Hepatocyte (in vitro differentiated cells): Measurements from ENCODE around the gene HS6ST2. TPM values are rescaled to one million over a fixed set of nuclear protein-coding genes. Genes with fewer than 3 reads are reported as not detected.

Experiments used
- DNase-seq: peaks from one replicate; pipeline ENCODE4 v3.0.0-alpha.2; 2016; ENCODE audit warnings: low spot score
- H2AFZ ChIP-seq: fragments of 200-600 bp; sonication (generic); 2 replicates; pipeline ENCODE4 v1.6.0; 2016; ENCODE audit warnings: antibody characterized with exemption, mild to moderate bottlenecking
- H3K27ac ChIP-seq: fragments of 200-600 bp; sonication (generic); 2 replicates; pipeline ENCODE4 v1.5.1; 2016; ENCODE audit warnings: mild to moderate bottlenecking
- H3K27me3 ChIP-seq: fragments of 200-600 bp; sonication (generic); 2 replicates; pipeline ENCODE4 v1.6.1; 2016
- H3K36me3 ChIP-seq: fragments of 200-600 bp; sonication (generic); replicated peaks from 2 replicates; pipeline ENCODE4 v1.5.1; 2016; ENCODE audit warnings: low read depth; ENCODE audit not compliant: insufficient read depth
- H3K4me1 ChIP-seq: fragments of 200-600 bp; sonication (generic); 2 replicates; pipeline ENCODE4 v1.5.1; 2016; ENCODE audit warnings: mild to moderate bottlenecking, moderate library complexity; ENCODE audit not compliant: insufficient read depth
- H3K4me2 ChIP-seq: fragments of 200-600 bp; sonication (generic); 2 replicates; pipeline ENCODE4 v1.6.0; 2016
- H3K4me3 ChIP-seq: fragments of 200-600 bp; sonication (generic); 2 replicates; pipeline ENCODE4 v1.5.1; 2016; ENCODE audit warnings: mild to moderate bottlenecking
- H3K79me2 ChIP-seq: fragments of 200-600 bp; sonication (generic); 2 replicates; pipeline ENCODE4 v1.6.0; 2017; ENCODE audit warnings: mild to moderate bottlenecking
- H3K9me2 ChIP-seq: fragments of 200-600 bp; sonication (generic); replicated peaks from 2 replicates; pipeline ENCODE4 v1.6.0; 2017; ENCODE audit warnings: mild to moderate bottlenecking; ENCODE audit not compliant: insufficient read depth
- H3K9me3 ChIP-seq: fragments of 200-600 bp; sonication (generic); 2 replicates; pipeline ENCODE4 v1.5.1; 2016; ENCODE audit warnings: low read depth, mild to moderate bottlenecking
- H4K20me1 ChIP-seq: fragments of 200-600 bp; sonication (generic); 2 replicates; pipeline ENCODE4 v1.6.0; 2016; ENCODE audit warnings: mild to moderate bottlenecking; ENCODE audit not compliant: insufficient read depth, poor library complexity, severe bottlenecking
- EZH2 ChIP-seq: fragments of 200-600 bp; sonication (generic); IDR thresholded peaks from 2 replicates; pipeline ENCODE4 v1.6.1; 2016; ENCODE audit warnings: antibody characterized with exemption, mild to moderate bottlenecking, borderline replicate concordance
- EZH2phosphoT487 ChIP-seq: fragments of 200-600 bp; sonication (generic); IDR thresholded peaks from one replicate; pipeline ENCODE4 v1.6.1; 2018; ENCODE audit warnings: antibody characterized with exemption, mild to moderate bottlenecking, low read depth, moderate library complexity; ENCODE audit not compliant: unreplicated experiment, severe bottlenecking
- WGBS: methylation state at CpG from one replicate; pipeline ENCODE4 v1.1.6; 2016; ENCODE audit warnings: low lambda C conversion rate; ENCODE audit errors: missing lambda C conversion rate; 5-methylcytosine and 5-hydroxymethylcytosine counted together
- polyA plus RNA-seq: library from polyadenylated mRNA; unstranded; fragments of >200 nt; fragmentation: Nextera tagmentation; extraction: Ambion mirVana; gene quantifications from 2 replicates; pipeline ENCODE4 v1.2.1, GENCODE V29; 2016
- total RNA-seq: library from RNA; depleted of rRNA; stranded (reverse); fragments of >200 nt; gene quantifications from 2 replicates; pipeline ENCODE4 v1.2.3, GENCODE V29; 2014
- TF ChIP-seq, protein P1 (sequence below): fragments of 200-600 bp; sonication (generic); IDR thresholded peaks from 2 replicates; pipeline ENCODE4 v1.5.1; 2016; ENCODE audit warnings: antibody characterized with exemption, mild to moderate bottlenecking; ENCODE audit not compliant: poor library complexity

The HS6ST2 gene
- total and polyA plus RNA-seq, 2 experiments from 2014 or later, result 17.4 to 21.9 TPM

DNA sequence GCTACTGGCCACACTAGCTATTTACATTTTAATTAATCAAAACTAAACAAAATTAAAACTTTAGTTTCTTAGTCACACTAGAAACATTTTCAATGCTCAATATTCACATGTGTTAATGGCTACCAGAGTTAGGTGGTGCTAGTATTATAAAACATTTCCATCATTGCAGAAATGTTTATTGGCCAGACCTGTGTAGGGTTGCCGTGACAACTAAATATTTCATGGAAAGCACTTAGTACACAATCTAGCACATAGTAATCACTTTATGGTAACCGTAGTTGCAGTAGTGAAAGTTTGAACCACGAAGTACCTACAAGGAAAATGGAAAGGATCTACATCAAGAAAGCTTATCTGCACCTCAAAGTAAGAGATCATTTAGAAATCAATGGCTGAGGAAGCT, 95.9 kb downstream of the HS6ST2 start:
- Histone ChIP-seq H3K79me2 (no peaks in the 10 kb centered on the region), H2AFZ (no peak overlapping the region), H3K27me3 (no peaks in the 10 kb centered on the region), H3K4me2 (no peak overlapping the region), H3K36me3 (no peaks in the 10 kb centered on the region), H4K20me1 (no peaks in the 10 kb centered on the region), H3K9me3 (no peaks in the 10 kb centered on the region), H3K9me2 (no peaks in the 10 kb centered on the region), H3K4me1 (no peaks in the 10 kb centered on the region), H3K27ac (no peak overlapping the region), H3K4me3 (no peak overlapping the region)
- 72% methylated on average over 3 of the region's 3 CpGs for WGBS
- no peak for DNase-seq
- TF ChIP-seq, protein P1, sequence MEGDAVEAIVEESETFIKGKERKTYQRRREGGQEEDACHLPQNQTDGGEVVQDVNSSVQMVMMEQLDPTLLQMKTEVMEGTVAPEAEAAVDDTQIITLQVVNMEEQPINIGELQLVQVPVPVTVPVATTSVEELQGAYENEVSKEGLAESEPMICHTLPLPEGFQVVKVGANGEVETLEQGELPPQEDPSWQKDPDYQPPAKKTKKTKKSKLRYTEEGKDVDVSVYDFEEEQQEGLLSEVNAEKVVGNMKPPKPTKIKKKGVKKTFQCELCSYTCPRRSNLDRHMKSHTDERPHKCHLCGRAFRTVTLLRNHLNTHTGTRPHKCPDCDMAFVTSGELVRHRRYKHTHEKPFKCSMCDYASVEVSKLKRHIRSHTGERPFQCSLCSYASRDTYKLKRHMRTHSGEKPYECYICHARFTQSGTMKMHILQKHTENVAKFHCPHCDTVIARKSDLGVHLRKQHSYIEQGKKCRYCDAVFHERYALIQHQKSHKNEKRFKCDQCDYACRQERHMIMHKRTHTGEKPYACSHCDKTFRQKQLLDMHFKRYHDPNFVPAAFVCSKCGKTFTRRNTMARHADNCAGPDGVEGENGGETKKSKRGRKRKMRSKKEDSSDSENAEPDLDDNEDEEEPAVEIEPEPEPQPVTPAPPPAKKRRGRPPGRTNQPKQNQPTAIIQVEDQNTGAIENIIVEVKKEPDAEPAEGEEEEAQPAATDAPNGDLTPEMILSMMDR, result no peak
- TF ChIP-seq EZH2phosphoT487 (no peak), EZH2 (no peak)

DNA sequence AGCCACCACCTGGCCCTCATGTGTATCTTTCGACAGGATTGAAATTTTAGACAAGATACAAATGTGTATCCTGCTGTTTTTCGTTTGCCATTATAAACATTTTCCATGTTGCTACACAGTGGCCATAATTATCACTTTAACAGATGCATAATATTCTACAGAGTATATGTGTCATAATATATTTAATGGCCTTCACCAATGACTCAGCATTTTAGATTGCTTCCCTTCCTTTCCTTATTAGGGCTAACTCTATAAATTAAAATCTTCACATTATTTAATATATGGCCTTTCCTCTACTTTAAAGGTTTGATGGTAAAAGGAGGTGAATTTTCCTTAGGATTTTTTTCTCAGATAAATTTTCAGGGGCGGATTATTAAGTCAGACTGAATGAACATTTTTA, 97.4 kb downstream of the HS6ST2 start:
- H3K27me3 ChIP-seq, result no peaks in the 10 kb centered on the region
- no peaks in the 10 kb centered on the region for H4K20me1 ChIP-seq
- no peaks in the 10 kb centered on the region for H3K4me1 ChIP-seq
- H3K79me2 ChIP-seq, result no peaks in the 10 kb centered on the region
- WGBS, result 63% methylated on average over 3 of the region's 3 CpGs
- H3K27ac ChIP-seq, result no peak overlapping the region
- no peaks in the 10 kb centered on the region for H3K9me2 ChIP-seq
- no peaks in the 10 kb centered on the region for H3K36me3 ChIP-seq
- H3K4me2 ChIP-seq, result no peak overlapping the region
- H3K4me3 ChIP-seq, result no peak overlapping the region
- no peaks in the 10 kb centered on the region for H3K9me3 ChIP-seq
- no peak overlapping the region for H2AFZ ChIP-seq
- DNase-seq, result no peak
- TF ChIP-seq EZH2phosphoT487 (no peak), EZH2 (no peak)
- TF ChIP-seq, protein P1, result no peak

DNA sequence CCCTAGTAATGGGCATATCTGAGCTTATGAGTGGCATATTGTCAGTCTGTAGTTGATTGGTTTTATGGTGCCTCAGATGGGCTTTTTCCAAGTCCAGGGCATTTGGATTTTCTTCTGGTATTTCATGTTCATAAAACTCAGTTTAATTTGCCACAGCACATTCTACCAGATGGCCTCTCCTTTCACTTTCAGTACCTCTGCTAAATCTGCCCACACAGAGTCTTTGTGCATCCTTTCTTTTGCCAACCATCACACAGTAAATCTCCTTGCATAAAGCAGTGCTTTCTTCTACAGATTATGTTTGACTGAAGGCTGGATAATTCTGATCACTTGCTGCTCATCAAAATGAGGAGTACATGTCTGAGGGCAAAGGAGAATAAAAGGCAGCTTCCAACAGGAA, 98.2 kb downstream of the HS6ST2 start:
- no peaks in the 10 kb centered on the region for H3K4me1 ChIP-seq
- H3K27me3 ChIP-seq, result no peaks in the 10 kb centered on the region
- H3K4me2 ChIP-seq, result no peak overlapping the region
- no peak for TF ChIP-seq EZH2
- TF ChIP-seq, protein P1, result no peak
- no peak for TF ChIP-seq EZH2phosphoT487
- no peaks in the 10 kb centered on the region for H4K20me1 ChIP-seq
- H3K9me2 ChIP-seq, result no peaks in the 10 kb centered on the region
- H3K36me3 ChIP-seq, result no peaks in the 10 kb centered on the region
- H3K4me3 ChIP-seq, result no peak overlapping the region
- DNase-seq, result no peak
- no peak overlapping the region for H2AFZ ChIP-seq
- H3K27ac ChIP-seq, result no peak overlapping the region
- no peaks in the 10 kb centered on the region for H3K79me2 ChIP-seq
- H3K9me3 ChIP-seq, result no peaks in the 10 kb centered on the region

DNA sequence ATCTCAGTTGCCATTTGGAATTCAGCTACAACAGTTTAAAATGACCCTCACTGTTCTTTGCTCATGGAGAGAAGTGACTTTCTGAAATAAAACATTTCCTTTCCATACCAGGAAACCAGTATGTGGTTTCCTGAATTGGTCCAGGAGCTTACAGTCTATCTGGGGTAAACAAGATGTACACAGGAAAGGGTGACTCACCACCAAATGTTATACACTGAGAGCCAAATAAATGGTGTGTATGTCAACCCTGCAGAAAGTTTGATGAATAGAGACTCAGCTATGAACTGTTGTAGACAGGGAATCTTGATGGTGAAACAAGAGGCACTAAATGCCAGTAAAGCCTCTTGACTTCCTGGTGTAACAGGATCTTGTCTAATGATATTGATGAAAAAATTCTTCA, 100.4 kb downstream of the HS6ST2 start:
- Histone ChIP-seq H3K79me2 (no peaks in the 10 kb centered on the region), H3K9me3 (no peaks in the 10 kb centered on the region), H3K9me2 (no peaks in the 10 kb centered on the region), H3K4me2 (no peak overlapping the region), H3K27me3 (no peaks in the 10 kb centered on the region), H3K36me3 (no peaks in the 10 kb centered on the region), H3K4me1 (no peaks in the 10 kb centered on the region), H2AFZ (no peak overlapping the region), H3K27ac (no peak overlapping the region), H4K20me1 (no peaks in the 10 kb centered on the region), H3K4me3 (no peak overlapping the region)
- TF ChIP-seq EZH2 (no peak), EZH2phosphoT487 (no peak)
- TF ChIP-seq, protein P1, result no peak
- no peak for DNase-seq
